Measurements from ENCODE around the gene ALG3.

- TF ChIP-seq EZH2 (IDR thresholded peaks at IDR 0.05; ENCODE audit: insufficient read depth, poor library complexity, severe bottlenecking) (no peak), EZH2phosphoT487 (IDR thresholded peaks at IDR 0.05; ENCODE audit: insufficient read depth, low read depth) (no peak)
These were observed 45.2 kb downstream of the ALG3 start for GRCh38 chr3:184203526-184203925.

Measured in GM23248 (cell line).